ENCODE results near the gene TRIM3.

The TRIM3 gene

GRCh38 chr11:6457581-6458320, 16.0 kb downstream of the TRIM3 start:
- Histone ChIP-seq H3K9me3 (ENCODE audit: low read depth, low read length) (no peaks in the 10 kb centered on the region), H3K36me3 (ENCODE audit: insufficient read depth, low read length) (peaks cover 38% of the 10 kb centered on the region; the same call in 1 of the 2 replicates), H3K27ac (no peak overlapping the region), H3K9ac (ENCODE audit: insufficient read length) (no peak overlapping the region), H3K4me3 (no peak overlapping the region)
- DNase-seq (ENCODE audit: low read depth, low spot score): no peak
- TF ChIP-seq FOXP2 (optimal IDR thresholded peaks at IDR 0.05; ENCODE audit: control extremely low read depth, extremely low read length, insufficient read depth): no peak
- no peak for TF ChIP-seq EZH2 (IDR thresholded peaks at IDR 0.05)
- no peak for TF ChIP-seq POLR2AphosphoS5 (IDR thresholded peaks at IDR 0.05; ENCODE audit: borderline replicate concordance, low read depth, low read length)

GRCh38 chr11:6456361-6457073, 17.2 kb downstream of the TRIM3 start:
- Histone ChIP-seq H3K9me3 (ENCODE audit: low read depth, low read length) (no peaks in the 10 kb centered on the region), H3K4me3 (no peak overlapping the region), H3K27ac (no peak overlapping the region), H3K9ac (ENCODE audit: insufficient read length) (no peak overlapping the region), H3K36me3 (ENCODE audit: insufficient read depth, low read length) (peaks cover 44% of the 10 kb centered on the region; the same call in 1 of the 2 replicates)
- no peak for TF ChIP-seq FOXP2 (optimal IDR thresholded peaks at IDR 0.05; ENCODE audit: control extremely low read depth, extremely low read length, insufficient read depth)
- no peak for TF ChIP-seq POLR2AphosphoS5 (IDR thresholded peaks at IDR 0.05; ENCODE audit: borderline replicate concordance, low read depth, low read length)
- TF ChIP-seq EZH2 (IDR thresholded peaks at IDR 0.05): no peak
- no peak for DNase-seq (ENCODE audit: low read depth, low spot score)

- no peak for DNase-seq (ENCODE audit: low read depth, low spot score)
- H3K36me3 ChIP-seq (ENCODE audit: insufficient read depth, low read length): peaks cover 59% of the 10 kb centered on the region; the same call in 1 of the 2 replicates
- H3K9me3 ChIP-seq (ENCODE audit: low read depth, low read length): no peaks in the 10 kb centered on the region
- H3K4me3 ChIP-seq: no peak overlapping the region
- no peak overlapping the region for H3K9ac ChIP-seq (ENCODE audit: insufficient read length)
- no peak for TF ChIP-seq FOXP2 (optimal IDR thresholded peaks at IDR 0.05; ENCODE audit: control extremely low read depth, extremely low read length, insufficient read depth)
- TF ChIP-seq EZH2 (IDR thresholded peaks at IDR 0.05): no peak
- TF ChIP-seq POLR2AphosphoS5 (IDR thresholded peaks at IDR 0.05; ENCODE audit: borderline replicate concordance, low read depth, low read length): no peak
- H3K27ac ChIP-seq: no peak overlapping the region
These were observed 18.7 kb downstream of the TRIM3 start for GRCh38 chr11:6455070-6455469.

- H3K9ac ChIP-seq (ENCODE audit: insufficient read length): no peak overlapping the region
- H3K4me3 ChIP-seq: no peak overlapping the region
- DNase-seq (ENCODE audit: low read depth, low spot score): no peak
- no peaks in the 10 kb centered on the region for H3K9me3 ChIP-seq (ENCODE audit: low read depth, low read length)
- peaks cover 69% of the 10 kb centered on the region; the same call in 1 of the 2 replicates for H3K36me3 ChIP-seq (ENCODE audit: insufficient read depth, low read length)
- no peak for TF ChIP-seq FOXP2 (optimal IDR thresholded peaks at IDR 0.05; ENCODE audit: control extremely low read depth, extremely low read length, insufficient read depth)
- no peak for TF ChIP-seq EZH2 (IDR thresholded peaks at IDR 0.05)
- TF ChIP-seq POLR2AphosphoS5 (IDR thresholded peaks at IDR 0.05; ENCODE audit: borderline replicate concordance, low read depth, low read length): no peak
- H3K27ac ChIP-seq: no peak overlapping the region
These were observed 20.6 kb downstream of the TRIM3 start for GRCh38 chr11:6453152-6453551.

GRCh38 chr11:6452219-6452618, 21.5 kb downstream of the TRIM3 start:
- TF ChIP-seq FOXP2 (optimal IDR thresholded peaks at IDR 0.05; ENCODE audit: control extremely low read depth, extremely low read length, insufficient read depth) (no peak), EZH2 (IDR thresholded peaks at IDR 0.05) (no peak), POLR2AphosphoS5 (IDR thresholded peaks at IDR 0.05; ENCODE audit: borderline replicate concordance, low read depth, low read length) (no peak)
- Histone ChIP-seq H3K36me3 (ENCODE audit: insufficient read depth, low read length) (peaks cover 64% of the 10 kb centered on the region; the same call in 1 of the 2 replicates), H3K27ac (no peak overlapping the region), H3K9me3 (ENCODE audit: low read depth, low read length) (no peaks in the 10 kb centered on the region), H3K4me3 (no peak overlapping the region), H3K9ac (ENCODE audit: insufficient read length) (no peak overlapping the region)
- DNase-seq (ENCODE audit: low read depth, low spot score): no peak

- Histone ChIP-seq H3K9me3 (ENCODE audit: low read depth, low read length) (no peaks in the 10 kb centered on the region), H3K4me3 (no peak overlapping the region), H3K27ac (no peak overlapping the region), H3K36me3 (ENCODE audit: insufficient read depth, low read length) (peaks cover 35% of the 10 kb centered on the region; the same call in 1 of the 2 replicates), H3K9ac (ENCODE audit: insufficient read length) (no peak overlapping the region)
- TF ChIP-seq POLR2AphosphoS5 (IDR thresholded peaks at IDR 0.05; ENCODE audit: borderline replicate concordance, low read depth, low read length) (no peak), FOXP2 (optimal IDR thresholded peaks at IDR 0.05; ENCODE audit: control extremely low read depth, extremely low read length, insufficient read depth) (no peak), EZH2 (IDR thresholded peaks at IDR 0.05) (no peak)
- DNase-seq (ENCODE audit: low read depth, low spot score): no peak
These were observed 25.2 kb downstream of the TRIM3 start for GRCh38 chr11:6448574-6448973.

GRCh38 chr11:6443269-6444003, 30.3 kb downstream of the TRIM3 start:
- Histone ChIP-seq H3K36me3 (ENCODE audit: insufficient read depth, low read length) (no peaks in the 10 kb centered on the region), H3K4me3 (no peak overlapping the region), H3K9ac (ENCODE audit: insufficient read length) (no peak overlapping the region), H3K27ac (no peak overlapping the region), H3K9me3 (ENCODE audit: low read depth, low read length) (no peaks in the 10 kb centered on the region)
- TF ChIP-seq EZH2 (IDR thresholded peaks at IDR 0.05) (no peak), FOXP2 (optimal IDR thresholded peaks at IDR 0.05; ENCODE audit: control extremely low read depth, extremely low read length, insufficient read depth) (no peak), POLR2AphosphoS5 (IDR thresholded peaks at IDR 0.05; ENCODE audit: borderline replicate concordance, low read depth, low read length) (no peak)
- no peak for DNase-seq (ENCODE audit: low read depth, low spot score)

GRCh38 chr11:6442441-6442840, 31.3 kb downstream of the TRIM3 start:
- no peak for TF ChIP-seq POLR2AphosphoS5 (IDR thresholded peaks at IDR 0.05; ENCODE audit: borderline replicate concordance, low read depth, low read length)
- no peak overlapping the region for H3K27ac ChIP-seq
- H3K9ac ChIP-seq (ENCODE audit: insufficient read length): no peak overlapping the region
- no peaks in the 10 kb centered on the region for H3K36me3 ChIP-seq (ENCODE audit: insufficient read depth, low read length)
- DNase-seq (ENCODE audit: low read depth, low spot score): no peak
- no peaks in the 10 kb centered on the region for H3K9me3 ChIP-seq (ENCODE audit: low read depth, low read length)
- H3K4me3 ChIP-seq: no peak overlapping the region
